GM19467 (cell line): ENCODE measurements around the gene PIEZO1.
"Not testable (repeated sequence)": the region's sequence is repeated elsewhere in the genome, so short reads cannot be mapped to it uniquely, and the experiment has no call there.

ENCODE experiments used
- ATAC-seq: cut with Tn5 transposase; IDR thresholded peaks from one replicate; pipeline ENCODE4 v1.9.1; 2021; ENCODE audit warnings: mild to moderate bottlenecking, moderate library complexity; ENCODE audit not compliant: unreplicated experiment

Gene PIEZO1, protein sequence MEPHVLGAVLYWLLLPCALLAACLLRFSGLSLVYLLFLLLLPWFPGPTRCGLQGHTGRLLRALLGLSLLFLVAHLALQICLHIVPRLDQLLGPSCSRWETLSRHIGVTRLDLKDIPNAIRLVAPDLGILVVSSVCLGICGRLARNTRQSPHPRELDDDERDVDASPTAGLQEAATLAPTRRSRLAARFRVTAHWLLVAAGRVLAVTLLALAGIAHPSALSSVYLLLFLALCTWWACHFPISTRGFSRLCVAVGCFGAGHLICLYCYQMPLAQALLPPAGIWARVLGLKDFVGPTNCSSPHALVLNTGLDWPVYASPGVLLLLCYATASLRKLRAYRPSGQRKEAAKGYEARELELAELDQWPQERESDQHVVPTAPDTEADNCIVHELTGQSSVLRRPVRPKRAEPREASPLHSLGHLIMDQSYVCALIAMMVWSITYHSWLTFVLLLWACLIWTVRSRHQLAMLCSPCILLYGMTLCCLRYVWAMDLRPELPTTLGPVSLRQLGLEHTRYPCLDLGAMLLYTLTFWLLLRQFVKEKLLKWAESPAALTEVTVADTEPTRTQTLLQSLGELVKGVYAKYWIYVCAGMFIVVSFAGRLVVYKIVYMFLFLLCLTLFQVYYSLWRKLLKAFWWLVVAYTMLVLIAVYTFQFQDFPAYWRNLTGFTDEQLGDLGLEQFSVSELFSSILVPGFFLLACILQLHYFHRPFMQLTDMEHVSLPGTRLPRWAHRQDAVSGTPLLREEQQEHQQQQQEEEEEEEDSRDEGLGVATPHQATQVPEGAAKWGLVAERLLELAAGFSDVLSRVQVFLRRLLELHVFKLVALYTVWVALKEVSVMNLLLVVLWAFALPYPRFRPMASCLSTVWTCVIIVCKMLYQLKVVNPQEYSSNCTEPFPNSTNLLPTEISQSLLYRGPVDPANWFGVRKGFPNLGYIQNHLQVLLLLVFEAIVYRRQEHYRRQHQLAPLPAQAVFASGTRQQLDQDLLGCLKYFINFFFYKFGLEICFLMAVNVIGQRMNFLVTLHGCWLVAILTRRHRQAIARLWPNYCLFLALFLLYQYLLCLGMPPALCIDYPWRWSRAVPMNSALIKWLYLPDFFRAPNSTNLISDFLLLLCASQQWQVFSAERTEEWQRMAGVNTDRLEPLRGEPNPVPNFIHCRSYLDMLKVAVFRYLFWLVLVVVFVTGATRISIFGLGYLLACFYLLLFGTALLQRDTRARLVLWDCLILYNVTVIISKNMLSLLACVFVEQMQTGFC (N-terminal part only)

DNA sequence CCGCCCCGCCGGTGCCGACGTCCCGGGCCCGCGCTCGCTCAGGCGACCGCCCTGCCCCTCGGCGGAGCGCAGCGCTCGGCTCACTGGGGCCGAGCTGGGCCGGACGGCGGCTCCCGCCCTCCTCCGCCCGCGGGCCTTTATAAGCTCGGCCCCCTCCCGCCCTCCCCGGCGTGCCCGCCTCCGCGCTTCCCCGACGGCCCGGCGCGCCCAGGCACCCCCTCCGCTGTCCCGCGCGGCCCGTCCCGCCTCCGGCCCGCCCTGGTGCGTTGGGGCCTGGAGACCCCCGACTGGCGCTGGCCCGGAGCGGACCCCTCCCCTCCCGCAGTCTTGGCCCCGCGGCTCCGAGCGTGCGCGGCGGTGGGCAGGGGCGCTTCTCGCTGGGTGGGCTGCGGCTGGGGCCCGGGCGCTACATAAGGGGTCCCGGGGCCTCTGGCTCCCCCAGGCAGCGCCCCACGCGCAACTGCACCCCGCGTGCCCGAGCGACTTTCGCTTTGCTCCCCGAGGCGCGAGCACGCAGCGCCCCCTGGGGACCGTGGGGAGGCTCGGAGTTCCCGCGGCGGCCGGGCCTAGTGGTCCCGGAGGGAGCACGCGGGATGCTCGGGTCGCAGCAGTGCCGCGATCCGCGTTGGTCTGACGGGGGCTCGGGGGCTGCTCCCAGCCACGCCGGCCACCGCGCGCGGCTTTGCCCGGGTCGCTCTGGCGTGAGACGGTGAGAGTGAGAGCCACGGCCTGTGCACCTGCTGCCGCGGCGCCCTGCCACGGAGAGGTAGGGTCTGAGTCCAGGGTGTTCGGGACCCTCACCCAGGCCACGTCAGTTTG is at the start of gene PIEZO1:
Gene PIEZO1, minus strand, starts transcription at position 115 of the 819 bp plus-strand sequence. CDS start 256 bp downstream, outside the sequence.
- no peak for ATAC-seq

DNA sequence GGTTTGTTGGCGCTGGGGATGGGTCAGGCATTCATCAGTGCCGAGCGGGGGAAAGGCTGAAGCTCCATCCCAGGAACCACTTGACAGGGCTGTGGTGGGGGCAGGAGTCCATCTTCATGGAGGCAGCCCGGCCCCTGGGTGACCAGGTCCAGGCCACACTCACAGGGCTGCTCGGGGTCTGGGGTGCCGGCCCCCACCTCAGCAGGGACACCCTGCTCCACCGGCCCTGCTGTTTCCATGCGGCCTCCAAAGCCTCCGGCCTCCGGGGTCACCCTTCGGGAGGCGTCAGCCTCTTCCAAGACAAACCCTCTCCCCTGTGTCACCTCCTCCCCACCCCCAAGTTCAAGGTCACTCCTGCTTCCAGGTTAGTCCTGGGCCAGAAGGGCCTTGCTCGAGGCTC is 49.6 kb upstream of the PIEZO1 start:
- no peak for ATAC-seq

DNA sequence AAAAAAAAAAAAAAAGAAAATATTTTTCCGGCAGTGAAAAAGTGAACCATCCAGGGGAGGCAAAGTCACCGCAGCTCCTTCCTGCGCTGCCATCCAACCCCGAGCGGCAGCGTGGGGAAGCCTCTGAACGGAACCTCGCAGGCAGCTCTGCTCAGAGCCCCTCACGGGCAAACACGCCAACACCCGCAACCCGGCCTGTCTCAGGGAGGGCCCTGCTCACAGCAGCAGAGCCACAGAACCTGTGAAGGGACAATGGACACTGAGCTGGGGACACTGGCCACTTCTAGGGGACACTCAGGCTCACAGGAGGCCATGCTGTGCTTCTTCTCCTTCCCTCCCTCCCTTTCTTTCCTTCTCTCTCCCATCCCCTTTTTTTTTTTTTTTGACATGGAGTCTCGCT is 48.1 kb upstream of the PIEZO1 start:
- ATAC-seq, result no peak

DNA sequence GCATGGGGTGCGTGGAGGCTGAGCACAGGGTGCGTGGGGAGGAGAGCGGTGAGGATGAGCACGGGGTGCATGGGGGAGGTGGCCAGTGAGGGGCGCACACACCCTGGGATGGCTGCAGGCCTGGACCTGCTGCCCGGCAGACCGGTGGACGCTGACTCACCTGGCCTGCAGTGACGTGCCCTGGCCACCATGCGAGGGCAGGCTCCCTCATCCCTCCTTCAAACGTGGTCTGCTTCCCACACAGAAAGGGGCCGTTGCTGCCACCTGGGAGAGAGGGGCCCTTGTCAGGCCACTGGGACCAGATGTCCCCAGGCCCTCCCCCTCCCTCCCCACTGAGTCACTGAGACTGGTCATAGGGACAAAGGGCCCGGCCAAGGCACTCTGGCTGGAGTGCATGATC is 46.8 kb upstream of the PIEZO1 start:
- ATAC-seq, result no peak

DNA sequence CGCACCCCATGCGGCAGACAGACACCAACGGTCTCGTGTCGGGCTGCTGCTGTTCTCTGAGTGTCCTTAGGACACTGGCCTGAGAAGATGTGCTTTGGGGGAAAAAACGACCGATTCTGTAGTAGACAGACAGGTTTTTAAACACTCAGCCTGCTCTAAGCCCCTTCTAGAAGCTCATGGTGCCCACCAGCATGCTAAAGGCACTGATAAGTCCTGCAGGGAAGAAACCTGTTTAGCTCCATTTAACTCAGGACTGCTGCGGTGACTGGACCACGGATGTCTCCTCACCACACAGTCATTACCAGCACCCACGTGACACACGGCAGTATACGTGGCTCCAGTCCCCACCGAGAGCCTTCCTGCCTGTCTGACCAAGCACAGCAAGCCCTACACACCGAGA is 45.8 kb upstream of the PIEZO1 start:
- ATAC-seq, result no peak

DNA sequence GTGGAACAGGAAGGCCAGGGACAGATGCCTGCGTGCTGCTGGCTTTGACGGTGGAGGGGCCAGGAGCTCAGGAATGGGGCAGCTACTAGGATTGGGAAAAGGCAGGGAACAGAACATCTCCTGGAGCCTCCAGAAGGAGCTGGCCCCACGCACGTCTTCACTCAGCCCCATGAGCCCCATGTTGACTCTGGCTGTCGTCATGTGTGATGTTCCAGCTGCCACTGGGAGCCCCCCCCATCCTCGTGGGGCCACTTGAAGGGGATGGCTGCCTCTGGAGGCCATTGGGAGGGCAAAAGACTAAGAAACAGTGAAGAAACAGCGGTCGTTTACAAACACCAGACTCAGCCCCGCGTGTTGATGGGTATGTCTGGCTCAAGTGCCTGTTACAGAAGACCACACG is 45.2 kb upstream of the PIEZO1 start:
- ATAC-seq, result no peak

DNA sequence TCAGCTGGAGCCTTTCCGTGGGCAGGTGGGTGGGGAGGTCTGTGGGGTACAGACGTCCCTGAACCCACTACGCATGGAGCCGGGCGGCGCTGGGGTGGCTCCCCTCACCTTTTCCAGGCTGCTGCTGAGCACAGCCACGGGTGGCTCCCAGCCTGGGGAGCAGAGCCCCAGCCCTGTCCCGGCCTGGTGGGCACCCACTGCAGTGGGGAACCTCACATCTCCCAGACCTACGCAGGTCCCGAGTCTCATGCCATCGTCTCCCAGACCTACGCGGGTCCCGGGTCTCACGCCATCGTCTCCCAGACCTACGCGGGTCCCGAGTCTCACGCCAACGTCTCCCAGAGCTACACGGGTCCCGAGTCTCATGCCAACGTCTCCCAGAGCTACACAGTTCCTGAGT is 43.7 kb upstream of the PIEZO1 start:
- no peak for ATAC-seq

DNA sequence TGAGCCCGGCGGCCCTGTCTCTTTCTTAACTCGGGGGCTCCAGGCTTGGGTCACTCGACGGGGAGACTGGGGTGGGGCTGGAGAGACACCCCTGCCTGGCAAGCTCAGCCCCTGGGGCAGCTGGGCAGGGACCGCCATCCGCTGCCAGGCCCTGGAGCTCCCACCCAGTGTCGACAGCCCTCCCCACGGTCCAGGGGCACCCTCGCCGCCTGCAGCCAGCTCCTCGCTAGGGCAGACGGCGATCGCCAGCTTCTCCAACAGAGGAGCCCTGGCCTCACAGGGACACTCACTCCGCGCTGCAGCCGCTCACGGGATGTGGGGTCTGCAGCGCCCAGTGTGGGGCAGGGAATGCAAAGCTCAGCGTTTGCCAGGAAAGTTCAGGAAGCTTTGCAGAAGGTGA is 42.7 kb upstream of the PIEZO1 start:
- ATAC-seq, result no peak

DNA sequence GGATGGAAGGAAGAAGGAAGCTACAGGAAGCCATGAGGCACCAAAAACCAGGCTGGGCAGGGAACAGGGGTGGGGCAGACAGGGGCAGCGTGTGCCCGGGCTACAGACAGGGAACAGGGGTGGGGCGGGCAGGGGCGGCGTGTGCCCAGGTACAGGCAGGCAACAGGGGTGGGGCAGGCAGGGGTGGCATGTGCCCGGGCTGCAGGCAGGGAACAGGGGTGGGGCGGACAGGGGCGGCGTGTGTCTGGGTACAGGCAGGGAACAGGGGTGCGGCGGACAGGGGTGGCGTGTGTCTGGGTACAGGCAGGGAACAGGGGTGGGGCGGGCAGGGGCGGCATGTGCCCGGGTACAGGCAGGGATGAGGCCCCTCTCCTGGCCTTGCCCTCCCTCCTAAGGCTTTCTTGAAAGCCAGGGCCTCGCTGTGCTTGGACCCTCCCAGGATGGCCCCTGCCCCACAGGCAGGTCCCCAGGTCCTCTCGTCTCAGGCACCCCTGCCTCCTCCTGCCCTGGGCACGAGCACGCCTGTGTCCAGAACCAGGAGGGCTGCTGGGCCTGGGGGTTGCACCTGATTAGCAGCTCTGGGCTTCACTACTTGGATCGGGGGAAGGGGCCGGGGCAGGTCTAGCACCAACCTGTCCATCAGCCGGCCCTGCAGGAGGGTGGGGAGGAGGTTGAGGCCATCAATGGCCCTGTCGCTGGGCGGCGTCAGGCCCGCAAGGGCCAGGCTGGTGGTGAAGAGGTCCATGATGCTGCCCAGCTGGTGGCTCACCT is 41.2 kb upstream of the PIEZO1 start:
- ATAC-seq, result no peak

DNA sequence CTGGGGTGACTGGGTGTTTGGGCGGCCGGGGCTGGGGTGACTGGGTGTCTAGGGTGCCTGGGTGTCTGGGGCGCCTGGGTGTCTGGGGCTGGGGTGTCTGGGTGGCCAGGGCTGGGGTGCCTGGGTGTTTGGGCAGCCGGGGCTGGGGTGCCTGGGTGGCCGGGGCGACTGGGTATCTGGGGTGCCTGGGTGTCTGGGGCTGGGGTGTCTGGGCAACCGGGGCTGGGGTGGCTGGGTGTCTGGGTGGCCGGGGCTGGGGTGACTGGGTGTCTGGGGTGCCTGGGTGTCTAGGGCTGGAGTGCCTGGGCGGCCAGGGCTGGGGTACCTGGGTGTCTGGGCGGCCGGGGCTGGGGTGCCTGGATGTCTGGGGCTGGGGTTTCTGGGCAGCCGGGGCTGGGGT is 40.1 kb upstream of the PIEZO1 start:
- no peak for ATAC-seq

DNA sequence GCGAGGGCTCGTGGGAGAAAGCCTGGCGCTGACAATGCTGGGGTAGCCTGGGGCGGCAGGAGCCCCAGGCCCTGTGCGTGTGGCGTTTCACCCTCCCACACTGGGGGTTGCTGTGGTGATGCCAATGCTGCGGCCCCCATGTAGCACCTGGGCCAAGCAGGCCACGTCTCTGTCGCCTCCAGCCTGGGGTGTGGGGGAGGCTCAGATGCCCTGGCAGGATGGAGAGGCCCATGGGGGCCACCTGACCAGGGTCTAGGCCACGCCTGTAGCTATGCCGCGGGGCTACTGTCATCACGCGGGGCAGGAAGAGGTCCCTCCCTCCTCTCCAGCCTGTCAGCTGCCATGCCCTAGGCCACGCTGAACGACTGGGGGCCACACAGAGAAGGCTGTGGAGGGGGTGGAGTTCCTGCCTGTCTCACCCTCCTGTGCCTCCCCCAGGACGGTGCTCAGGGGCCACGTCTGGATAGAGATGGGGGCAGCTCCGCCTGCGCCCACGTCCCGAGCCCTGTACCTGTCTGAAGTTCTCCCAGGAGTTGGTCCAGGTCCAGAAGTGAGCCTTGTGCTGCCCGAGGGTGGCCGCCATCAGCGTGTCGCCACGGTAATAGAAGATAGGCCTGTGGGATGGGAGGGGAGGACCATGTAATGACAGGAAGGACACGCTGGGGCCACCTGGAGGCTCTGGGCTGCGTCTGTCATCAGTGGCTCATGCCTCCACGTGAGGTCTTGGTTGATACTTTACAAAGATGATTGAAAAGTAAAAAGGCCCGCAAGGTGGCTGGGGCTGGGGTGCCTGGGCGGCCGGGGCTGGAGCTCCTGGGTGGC is 39.4 kb upstream of the PIEZO1 start:
- no peak for ATAC-seq

DNA sequence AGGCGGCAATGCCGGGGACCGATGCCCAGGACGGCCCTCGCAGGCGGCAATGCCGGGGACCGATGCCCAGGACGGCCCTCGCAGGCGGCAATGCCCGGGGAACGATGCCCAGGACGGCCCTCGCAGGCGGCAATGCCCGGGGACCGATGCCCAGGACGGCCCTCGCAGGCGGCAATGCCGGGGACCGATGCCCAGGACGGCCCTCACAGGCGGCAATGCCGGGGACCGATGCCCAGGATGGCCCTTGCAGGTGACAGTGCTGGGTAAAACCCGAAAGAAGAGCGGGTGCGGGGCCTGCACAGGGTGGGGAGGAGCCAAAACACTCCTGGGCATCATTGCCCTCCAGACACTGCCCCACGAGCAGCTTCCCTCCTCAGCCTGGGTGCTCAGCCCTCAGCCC is 38.6 kb upstream of the PIEZO1 start:
- not testable (repeated sequence) for ATAC-seq

DNA sequence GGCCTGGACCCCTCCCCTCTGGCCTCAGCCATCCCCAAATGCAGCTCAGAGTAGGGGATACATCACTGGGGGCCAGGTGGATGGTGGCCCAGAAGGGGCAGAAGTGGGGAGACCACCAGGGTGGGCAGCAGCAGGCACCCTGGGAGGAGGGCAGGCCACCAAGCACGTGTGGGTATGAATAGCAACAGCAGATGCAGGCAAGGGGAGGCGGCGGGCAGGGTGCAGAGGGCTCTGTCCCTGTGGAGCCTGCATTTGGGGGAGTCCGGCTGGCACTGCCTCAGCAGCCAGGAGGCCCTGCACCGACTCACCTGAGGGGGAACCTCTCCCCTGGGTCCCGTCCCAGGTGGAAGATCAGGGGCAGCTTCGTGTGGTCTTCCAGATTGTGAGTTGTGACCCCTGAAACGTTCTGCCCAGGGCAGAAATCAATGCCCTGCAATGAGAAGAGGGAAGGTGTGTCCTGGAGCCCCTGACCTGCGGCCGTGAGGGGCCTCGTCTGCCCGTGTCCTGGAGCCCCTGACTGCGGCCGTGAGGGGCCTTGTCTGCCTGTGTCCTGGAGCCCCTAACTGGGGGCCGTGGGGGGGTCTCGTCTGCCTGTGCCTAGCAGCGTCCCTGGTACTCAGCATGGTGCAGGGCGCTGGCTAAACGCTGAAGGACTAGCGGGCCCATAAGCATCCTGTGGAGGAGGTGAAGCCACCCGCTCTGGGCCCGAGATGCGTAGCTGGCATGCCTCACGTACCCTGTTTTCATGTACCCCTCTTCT is 37.4 kb upstream of the PIEZO1 start:
- no peak for ATAC-seq

DNA sequence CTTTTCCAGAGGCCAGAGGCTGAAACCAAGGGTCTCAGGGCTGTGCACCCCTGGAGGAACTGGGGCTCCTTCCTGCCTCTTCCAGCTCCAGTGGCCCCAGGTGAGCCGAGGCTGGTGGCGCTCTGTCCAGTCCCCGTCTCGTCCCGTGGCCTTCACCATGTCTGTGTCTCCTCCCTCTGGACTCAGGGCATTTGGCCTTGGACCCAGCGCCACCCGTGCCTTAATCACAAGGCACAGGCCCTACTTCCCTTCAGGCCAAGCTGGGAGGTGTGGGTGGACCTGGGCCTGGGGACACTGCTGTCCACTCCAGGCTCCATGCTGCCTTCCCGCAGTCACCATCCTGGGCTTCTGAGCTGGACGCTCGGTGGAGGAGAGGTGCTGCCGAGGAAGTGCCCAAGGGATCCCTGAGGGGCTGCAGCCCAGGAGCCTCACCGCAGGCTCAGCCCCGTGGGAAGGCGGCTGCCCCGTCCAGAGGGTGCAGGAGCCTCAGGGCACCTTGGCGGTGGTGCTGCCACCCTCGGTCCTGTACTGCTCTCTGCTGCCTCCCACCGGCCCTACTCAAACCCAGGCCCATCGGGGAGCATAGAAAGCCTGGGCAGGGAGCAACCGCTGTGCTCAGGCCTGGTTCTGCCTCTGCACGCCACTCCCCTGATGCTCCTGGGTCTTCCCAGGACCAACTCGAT is 36.3 kb upstream of the PIEZO1 start:
- no peak for ATAC-seq

DNA sequence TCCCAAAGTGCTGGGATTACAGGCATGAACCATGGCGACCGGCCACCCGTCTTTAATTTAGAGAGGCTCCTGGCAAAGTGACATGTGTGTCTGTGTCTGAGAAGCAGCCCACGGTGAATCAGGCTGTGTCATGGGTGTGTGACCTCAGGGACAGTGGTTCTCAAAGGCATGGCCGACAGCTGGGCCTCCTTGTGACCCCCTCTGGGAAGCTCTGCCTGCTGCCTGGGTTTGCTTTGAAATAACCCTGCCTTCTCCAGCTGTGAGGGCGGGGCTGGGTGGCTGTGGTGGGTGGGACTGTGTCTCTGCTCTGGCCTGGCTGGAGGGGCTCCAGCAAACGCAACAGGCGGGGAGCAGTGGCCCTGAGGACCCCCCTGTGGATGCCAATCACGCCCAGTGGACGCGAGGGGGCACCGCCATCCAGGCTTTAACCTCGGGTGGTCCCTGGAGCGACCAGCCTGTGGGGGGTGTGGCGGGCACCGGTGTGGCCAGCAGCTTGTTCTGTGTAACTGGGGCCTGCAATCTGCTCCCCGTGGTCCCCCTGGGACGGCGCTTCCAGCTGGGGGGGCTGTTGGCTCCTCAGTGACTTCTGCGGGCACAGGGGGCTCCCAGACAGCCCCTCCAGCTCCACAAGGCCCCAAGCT is 35.5 kb upstream of the PIEZO1 start:
- ATAC-seq, result no peak

DNA sequence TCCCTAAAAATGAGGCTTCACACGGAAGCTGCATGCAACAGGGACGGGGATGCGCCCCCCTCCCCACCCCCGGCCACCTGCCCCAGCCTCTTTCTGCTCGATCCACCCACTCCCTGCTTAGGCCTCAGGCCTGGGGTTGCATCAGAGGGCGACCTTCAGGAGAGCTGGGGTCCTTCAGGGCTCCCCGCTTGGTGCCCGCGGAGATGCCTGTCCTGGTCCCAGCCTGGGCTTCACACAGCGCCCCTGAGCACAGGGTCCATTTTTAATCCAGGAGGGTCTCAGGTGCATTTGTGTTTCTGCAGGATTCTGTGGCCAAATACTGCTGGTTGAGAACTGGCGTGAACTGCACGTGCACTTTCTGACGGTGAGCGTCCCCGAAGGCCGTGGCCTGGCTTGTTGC is 34.1 kb upstream of the PIEZO1 start:
- ATAC-seq, result no peak

DNA sequence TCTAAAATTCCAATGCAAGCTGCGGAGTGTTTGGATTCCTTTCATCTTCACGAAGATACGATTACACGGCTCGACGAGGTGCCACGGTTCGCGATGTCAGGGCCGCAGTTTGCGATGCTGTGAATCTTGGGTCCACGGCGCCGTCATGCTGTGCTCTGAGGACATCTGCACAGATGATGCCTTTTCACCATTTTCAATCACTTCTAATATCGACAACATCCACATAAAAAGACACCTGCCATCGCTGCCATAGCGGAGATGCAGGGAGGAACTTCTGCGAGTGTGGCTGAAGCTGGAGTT is 33.5 kb upstream of the PIEZO1 start:
- no peak for ATAC-seq
